ENCODE results near the gene STC2.

DNA sequence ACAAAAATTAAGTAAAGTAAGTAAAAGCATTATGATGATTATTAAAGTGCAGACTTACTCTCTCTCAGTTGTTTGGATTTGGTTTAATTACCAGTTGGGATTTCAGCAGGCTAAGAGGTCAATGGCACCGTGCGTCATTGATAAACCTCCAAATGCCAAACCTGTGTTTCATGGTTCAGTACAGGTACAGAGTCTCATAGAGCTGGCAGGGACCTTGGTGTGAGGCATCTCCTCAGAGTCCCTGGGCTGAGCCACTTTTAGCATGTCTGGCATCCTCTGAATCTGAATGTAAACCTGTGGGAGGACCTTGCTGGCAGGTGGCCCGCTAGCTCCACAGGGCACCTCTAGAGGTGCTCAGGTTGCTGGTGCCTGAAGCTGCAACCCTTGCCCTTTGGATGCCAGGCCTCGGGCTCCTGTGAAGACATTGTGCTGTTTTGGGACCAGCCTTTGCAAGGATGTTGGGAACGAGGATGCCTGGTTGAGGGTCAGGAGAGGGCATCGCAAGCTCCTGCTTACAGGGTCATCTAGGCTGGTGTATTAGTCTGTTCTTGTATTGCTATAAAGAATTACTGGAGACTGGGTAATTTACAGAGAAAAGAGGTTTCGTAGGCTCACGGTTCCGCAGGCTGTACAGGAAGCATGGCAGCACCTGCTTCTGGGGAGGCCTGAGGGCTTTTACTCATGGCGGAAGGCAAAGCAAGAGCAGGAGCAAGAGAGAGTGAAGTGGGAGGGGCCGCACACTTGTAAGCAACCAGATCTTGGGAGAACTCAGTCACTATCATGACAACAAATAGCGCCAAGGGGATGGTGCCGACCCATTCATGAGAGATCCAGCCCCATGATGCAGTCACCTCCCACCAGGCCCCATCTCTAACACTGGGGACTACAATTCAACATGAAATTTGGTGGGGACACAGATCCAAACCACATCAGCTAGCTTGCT, 14.9 kb upstream of the STC2 start:
- TF ChIP-seq POLR2AphosphoS5 (IDR thresholded peaks at IDR 0.05; ENCODE audit: borderline replicate concordance, low read depth, low read length) = no peak
- no peak for TF ChIP-seq EZH2 (IDR thresholded peaks at IDR 0.05)
